Left cardiac atrium (tissue), 4 donors: ENCODE data around the gene MPRIP. TPM values are rescaled to one million over a fixed set of nuclear protein-coding genes. Genes with fewer than 3 reads are reported as not detected.

Experiments used
- ATAC-seq, 2 donors: fragments of 200-7000 bp; cut with Tn5 transposase; one replicate each; pipeline ENCODE4 v1.9.1; 2020; ENCODE audit warnings: mild to moderate bottlenecking in 2 of 2, moderate library complexity in 2 of 2
- DNase-seq: peaks from one replicate; pipeline ENCODE4 v3.0.0-alpha.2; 2020
- intact Hi-C, 2 donors: fragments of 100-400 bp; cut with DNase I; formaldehyde crosslinking; loops; one replicate each; pipeline versions ENCODE4 v1.14.1 to v1.15.1; 2022 to 2023
- total RNA-seq, 2 donors: library from RNA; stranded (reverse); fragmentation: NEBNext Ultra II Directional; extraction: Animal tissue kit (Norgen Biotek cat#: 25700); gene quantifications; one replicate each; pipeline ENCODE4 v1.2.1, GENCODE V29; 2021
- donor health status: DM: no; HTN: yes; CAD: no.
- donor health status: DM: no; HTN: yes; CAD: no; lungs with severe emphysema.
- donor health status: DM: yes; HTN: yes; CAD: no.
- donor health status: Dilated cardiomyopathy.

MPRIP gene
- total RNA-seq, 2 donors from 2014 or later, result 247 to 329 TPM

GRCh38 chr17:17237026-17237799 lies 195.0 kb downstream of the MPRIP start, which contains the start of gene FLCN:
Gene FLCN (minus strand): TSS chr17:17237168. CDS start chr17:17228137, 9,031 bp downstream.
- peak; percentile 96 for DNase-seq
- peak; percentile 95 to 97 for ATAC-seq
- intact Hi-C loops, result loop anchor here in 1 of 2 donors (5.0 to 10.0 kb wide), 2 partner anchors 35 to 232 kb away; no protein-coding TSS in a partner anchor

- ATAC-seq, result no peak
- no peak for DNase-seq
- intact Hi-C loops, result loop anchor here in 1 of 2 donors (5.0 to 10.0 kb wide), 2 partner anchors 38 to 235 kb away; no protein-coding TSS in a partner anchor
Measured at GRCh38 chr17:17239832-17240231, 197.6 kb downstream of the MPRIP start.

GRCh38 chr17:17241656-17242055 lies 199.4 kb downstream of the MPRIP start:
- intact Hi-C loops, result no loop called here
- ATAC-seq (no peak), DNase-seq (no peak)

- ATAC-seq (no peak), DNase-seq (no peak)
- intact Hi-C loops, result no loop called here
Measured at GRCh38 chr17:17242246-17242645, 200.0 kb downstream of the MPRIP start.

Other genes with a start within 250 kb of the MPRIP start
- gene TNFRSF13B, start 70.3 kb upstream of the MPRIP start, total RNA-seq, result not detected
- 1 to 10 TPM; 5.6 to 5.8 TPM for gene PLD6, start 163.9 kb downstream of the MPRIP start, total RNA-seq
- gene FLCN, start 194.7 kb downstream of the MPRIP start, total RNA-seq, result 10 to 100 TPM; 36.6 to 48.4 TPM
- gene COPS3, start 238.8 kb downstream of the MPRIP start, total RNA-seq, result 10 to 100 TPM; 55.6 to 60.3 TPM